Psoas muscle (tissue), 8 donors: ENCODE data around the gene HTR3A. TPM values are rescaled to one million over a fixed set of nuclear protein-coding genes. Genes with fewer than 3 reads are reported as not detected.

ENCODE experiments used
- ATAC-seq, 4 donors: fragments of 200-7000 bp; cut with Tn5 transposase; one replicate each; pipeline ENCODE4 v1.9.1; 2020; ENCODE audit warnings: moderate library complexity in 3 of 4, mild to moderate bottlenecking in 2 of 4
- DNase-seq, 2 donors: peaks; one replicate each; pipeline ENCODE4 v3.0.0-alpha.2; 2020
- H3K27ac ChIP-seq: fragments of 200-600 bp; one replicate; pipeline ENCODE4 v1.8.0; 2022
- H3K27me3 ChIP-seq, 3 donors: fragments of 200-600 bp in 1 of 3; one replicate each; pipeline versions ENCODE4 v1.6.1 to v1.8.0; 2013 to 2022; ENCODE audit warnings: low read length in 2 of 3, mild to moderate bottlenecking in 2 of 3, moderate library complexity in 1 of 3; ENCODE audit not compliant: insufficient read depth in 3 of 3
- H3K36me3 ChIP-seq, 2 donors: fragments of 200-600 bp in 1 of 2; one replicate each; pipeline versions ENCODE4 v1.6.1 to v1.8.0; 2013 to 2022; ENCODE audit warnings: low read depth in 1 of 2, mild to moderate bottlenecking in 1 of 2, moderate library complexity in 1 of 2; ENCODE audit not compliant: insufficient read depth in 1 of 2
- H3K4me1 ChIP-seq: fragments of 200-600 bp; one replicate; pipeline ENCODE4 v1.8.0; 2022
- H3K4me3 ChIP-seq: fragments of 200-600 bp; one replicate; pipeline ENCODE4 v1.8.0; 2022; ENCODE audit warnings: mild to moderate bottlenecking
- H3K9me3 ChIP-seq: fragments of 200-600 bp; one replicate; pipeline ENCODE4 v1.8.0; 2022
- WGBS, 3 donors: extraction: QIAGEN DNeasy Blood & Tissue Kit; methylation state at CpG; one replicate each; pipeline versions ENCODE4 v1.1.6 to v1.1.7; 2013; 5-methylcytosine and 5-hydroxymethylcytosine counted together
- intact Hi-C, 2 donors: fragments of 100-400 bp; cut with DNase I; formaldehyde crosslinking; loops; one replicate each; pipeline versions ENCODE4 v1.11.0 to v1.14.2; 2022
- polyA plus RNA-seq, 3 donors: library from polyadenylated mRNA; stranded (reverse); fragments of 200-250 nt; gene quantifications; one replicate each; pipeline ENCODE4 v1.2.3, GENCODE V29; 2013
- total RNA-seq, 4 donors: library from RNA; stranded (reverse); fragmentation: NEBNext Ultra II Directional in 2 of 4; extraction: Animal tissue kit (Norgen Biotek cat#: 25700) in 2 of 4; gene quantifications; one replicate each; pipeline versions ENCODE4 v1.2.1 to v1.2.4, GENCODE V29; 2021 to 2023
- TF ChIP-seq, protein P1 (sequence below): fragments of 200-600 bp; IDR thresholded peaks from one replicate; pipeline ENCODE4 v1.8.0; 2022; ENCODE audit warnings: antibody characterized with exemption
- donor health status: healthy with polysubstance abuse.
- donor health status: DM: no; HTN: no; CAD: no; lungs with moderate emphysema.
- donor health status: Bipolar disorder and iron deficiency.
- donor health status: healthy.
- donor health status: DM: yes; HTN: yes; CAD: no.
- donor health status: DM: no; HTN: no; CAD: no.
- donor health status: DM: no; HTN: no; CAD: no.
- donor health status: DM: yes; HTN: yes; CAD: no.

HTR3A gene
- total and polyA plus RNA-seq, 7 donors, result 0.03 to 1.4 TPM; not detected in 5

DNA sequence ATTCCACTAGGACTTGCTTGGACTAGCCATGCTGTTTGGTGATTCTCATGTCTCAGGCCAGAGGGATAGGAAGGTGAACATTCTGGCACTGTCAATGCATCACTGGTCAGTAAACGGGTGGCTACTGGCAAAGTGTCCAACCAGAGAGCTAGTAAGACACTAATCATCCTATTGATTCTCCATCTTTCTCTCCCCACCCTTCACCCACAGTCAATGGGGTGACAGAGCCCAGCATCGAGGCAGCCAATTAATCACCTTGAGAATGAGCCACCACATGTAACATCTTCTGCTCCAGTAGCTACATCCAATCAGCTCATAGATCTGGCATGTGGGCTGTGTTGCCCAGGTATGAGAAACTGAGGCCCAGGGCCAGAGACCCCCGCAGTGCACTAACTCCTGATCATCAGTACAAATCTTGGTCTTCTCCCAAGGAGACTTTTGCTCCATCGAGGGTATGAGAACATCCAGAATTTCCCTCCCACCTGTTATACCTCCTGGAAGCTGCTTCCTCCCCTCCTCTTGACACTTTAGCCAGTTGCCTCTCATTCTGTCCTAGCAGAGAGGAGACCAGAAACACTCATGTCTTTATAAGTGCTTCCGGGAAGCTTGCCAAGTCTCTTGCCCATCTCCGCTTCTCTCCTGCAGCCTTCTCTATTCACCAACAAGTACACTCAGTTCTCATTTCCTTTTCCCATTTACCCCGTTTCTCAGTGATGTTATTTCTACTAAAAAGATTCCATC is 17.0 kb downstream of the HTR3A start:
- DNase-seq (no peak), ATAC-seq (no peak)
- no peak overlapping the region for H3K4me3 ChIP-seq
- intact Hi-C loops, result loop anchor here in 1 of 2 donors (5.0 kb wide), 1 partner anchor 270 kb away; no protein-coding TSS in a partner anchor
- H3K36me3 ChIP-seq, result no peaks in the 10 kb centered on the region
- H3K4me1 ChIP-seq, result no peaks in the 10 kb centered on the region
- TF ChIP-seq, protein P1, sequence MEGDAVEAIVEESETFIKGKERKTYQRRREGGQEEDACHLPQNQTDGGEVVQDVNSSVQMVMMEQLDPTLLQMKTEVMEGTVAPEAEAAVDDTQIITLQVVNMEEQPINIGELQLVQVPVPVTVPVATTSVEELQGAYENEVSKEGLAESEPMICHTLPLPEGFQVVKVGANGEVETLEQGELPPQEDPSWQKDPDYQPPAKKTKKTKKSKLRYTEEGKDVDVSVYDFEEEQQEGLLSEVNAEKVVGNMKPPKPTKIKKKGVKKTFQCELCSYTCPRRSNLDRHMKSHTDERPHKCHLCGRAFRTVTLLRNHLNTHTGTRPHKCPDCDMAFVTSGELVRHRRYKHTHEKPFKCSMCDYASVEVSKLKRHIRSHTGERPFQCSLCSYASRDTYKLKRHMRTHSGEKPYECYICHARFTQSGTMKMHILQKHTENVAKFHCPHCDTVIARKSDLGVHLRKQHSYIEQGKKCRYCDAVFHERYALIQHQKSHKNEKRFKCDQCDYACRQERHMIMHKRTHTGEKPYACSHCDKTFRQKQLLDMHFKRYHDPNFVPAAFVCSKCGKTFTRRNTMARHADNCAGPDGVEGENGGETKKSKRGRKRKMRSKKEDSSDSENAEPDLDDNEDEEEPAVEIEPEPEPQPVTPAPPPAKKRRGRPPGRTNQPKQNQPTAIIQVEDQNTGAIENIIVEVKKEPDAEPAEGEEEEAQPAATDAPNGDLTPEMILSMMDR, result no peak
- H3K27me3 ChIP-seq, result peaks cover 0 to 12% (median 2%) of the 10 kb centered on the region in 3 donors
- H3K9me3 ChIP-seq, result no peaks in the 10 kb centered on the region
- no peak overlapping the region for H3K27ac ChIP-seq
- 55 to 59% (median 59%) methylated on average over 7 of the region's 7 CpGs for WGBS, 3 donors

DNA sequence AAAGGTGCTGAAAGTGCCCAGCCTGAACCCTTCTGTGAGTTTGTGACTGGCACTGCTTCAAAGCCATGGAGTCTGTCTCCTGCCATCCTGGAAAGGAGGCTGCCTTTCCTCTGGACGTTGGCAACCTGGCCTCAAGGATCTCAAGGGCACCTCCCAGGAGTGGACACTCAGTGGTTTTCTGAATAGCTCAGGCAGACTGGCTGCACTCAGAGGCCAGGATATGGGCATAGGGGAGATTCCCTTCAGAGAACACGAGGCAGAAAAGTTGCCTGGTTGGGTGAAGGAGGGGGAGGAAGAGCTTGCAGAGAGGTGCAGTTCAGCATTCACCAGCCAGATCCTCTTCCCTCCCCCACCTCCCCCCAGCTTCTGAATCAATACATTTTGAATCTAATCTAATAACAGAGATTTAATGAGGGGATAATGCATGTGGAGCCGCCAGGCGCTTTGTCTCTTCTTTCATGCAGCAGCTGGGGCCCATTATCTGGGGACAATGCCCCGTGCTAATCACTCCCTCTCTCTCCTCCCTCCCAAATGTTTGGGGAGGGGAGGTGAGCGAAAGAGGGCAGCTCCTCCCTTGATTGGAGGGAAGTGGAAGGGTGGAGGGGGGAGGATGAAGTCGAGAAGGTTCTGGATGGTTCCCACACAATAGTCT is 17.7 kb downstream of the HTR3A start:
- H3K27ac ChIP-seq, result no peak overlapping the region
- H3K27me3 ChIP-seq, result peaks cover 0 to 8% (median 2%) of the 10 kb centered on the region in 3 donors
- DNase-seq (no peak), ATAC-seq (no peak)
- WGBS, 3 donors, result 14 to 25% (median 17%) methylated on average over 7 of the region's 7 CpGs
- no peaks in the 10 kb centered on the region for H3K36me3 ChIP-seq
- H3K4me3 ChIP-seq, result no peak overlapping the region
- no peaks in the 10 kb centered on the region for H3K4me1 ChIP-seq
- TF ChIP-seq, protein P1, result no peak
- H3K9me3 ChIP-seq, result no peaks in the 10 kb centered on the region
- intact Hi-C loops, result loop anchor here in 1 of 2 donors (5.0 kb wide), 1 partner anchor 270 kb away; no protein-coding TSS in a partner anchor

DNA sequence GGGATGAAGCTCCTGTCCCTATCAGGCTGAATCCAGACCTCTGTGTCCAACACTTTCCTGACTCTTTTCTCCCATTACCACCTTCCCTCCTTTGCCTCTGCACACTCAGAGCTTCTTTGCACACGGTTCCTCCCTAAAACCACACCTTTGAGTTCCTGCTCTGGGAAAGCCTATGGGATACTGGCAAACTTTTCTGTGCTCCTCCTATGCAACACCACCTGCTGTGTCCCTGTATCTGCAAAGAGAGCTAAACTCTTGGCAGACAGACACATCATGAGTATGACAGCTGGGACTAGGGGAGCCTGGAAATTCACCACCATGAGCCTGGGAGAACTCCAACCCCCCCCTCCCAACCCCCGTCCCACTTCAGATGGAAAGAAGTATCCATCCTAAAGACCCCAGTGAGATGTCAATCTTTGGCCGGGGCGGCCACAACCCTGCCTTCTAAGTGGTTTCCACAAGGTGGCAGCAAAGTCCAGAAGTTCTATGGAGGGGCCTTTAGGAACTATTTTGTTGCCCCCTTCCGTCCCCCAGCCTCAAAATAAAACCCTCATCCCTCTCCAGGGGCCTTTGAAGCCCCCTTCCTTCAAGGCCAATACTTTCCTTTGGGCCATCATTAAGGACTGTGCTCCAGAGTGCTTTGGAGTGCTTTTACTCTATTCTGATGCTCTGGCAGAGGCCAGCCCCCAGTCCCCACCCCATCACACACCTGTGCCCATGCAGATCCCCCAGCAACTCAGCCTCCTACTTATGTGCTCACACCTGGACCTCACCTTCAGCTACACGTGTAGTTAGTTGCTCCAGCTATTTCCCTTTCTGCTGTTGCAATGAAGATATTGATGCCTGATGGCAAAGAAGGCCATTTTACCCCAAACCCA is 19.4 kb downstream of the HTR3A start:
- Histone ChIP-seq H3K4me3 (no peak overlapping the region), H3K4me1 (no peaks in the 10 kb centered on the region), H3K27me3 (peaks cover 0 to 5% (median 2%) of the 10 kb centered on the region in 3 donors), H3K9me3 (no peaks in the 10 kb centered on the region), H3K36me3 (no peaks in the 10 kb centered on the region), H3K27ac (no peak overlapping the region)
- no peak for DNase-seq
- intact Hi-C loops, result loop anchor here (1.0 to 5.0 kb wide), 2 partner anchors 268 kb away; no protein-coding TSS in a partner anchor
- ATAC-seq, result peak in 3 of 4 donors; percentile 47 to 80 (median 69)
- TF ChIP-seq, protein P1, result peak; percentile 75
- WGBS, 3 donors, result 2 to 4% (median 3%) methylated on average over 6 of the region's 6 CpGs

DNA sequence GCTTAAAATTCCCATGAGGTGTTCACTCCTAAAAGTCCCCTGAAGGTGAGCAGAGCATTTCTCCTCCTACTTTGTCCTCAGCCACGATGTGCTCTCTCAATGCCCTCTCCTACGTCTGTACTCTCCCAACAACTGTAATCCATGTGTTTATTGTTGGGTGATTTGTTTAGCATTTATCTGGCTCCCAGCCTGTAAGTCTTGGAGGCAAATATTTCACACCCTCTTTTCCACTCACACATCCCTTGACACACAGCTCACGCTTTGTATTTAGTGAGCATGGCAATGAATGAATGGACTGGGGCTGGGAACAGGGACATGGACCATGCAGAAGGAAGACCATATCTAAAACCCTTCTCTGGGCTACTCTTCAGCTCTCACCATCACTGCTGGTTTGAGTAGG is 22.6 kb downstream of the HTR3A start:
- TF ChIP-seq, protein P1, result no peak
- Histone ChIP-seq H3K4me3 (no peak overlapping the region), H3K36me3 (no peaks in the 10 kb centered on the region), H3K4me1 (no peaks in the 10 kb centered on the region), H3K9me3 (no peaks in the 10 kb centered on the region), H3K27me3 (peaks cover 0 to 4% (median 0%) of the 10 kb centered on the region in 3 donors), H3K27ac (no peak overlapping the region)
- 43 to 51% (median 45%) methylated on average over 3 of the region's 3 CpGs for WGBS, 3 donors
- intact Hi-C loops, result no loop called here
- ATAC-seq (no peak), DNase-seq (no peak)
